Fibroblast of the aortic adventitia (primary cell): ENCODE measurements around the gene TMEM205. TPM values are rescaled to one million over a fixed set of nuclear protein-coding genes. Genes with fewer than 3 reads are reported as not detected.

ENCODE experiments used
- DNase-seq: peaks from one replicate; pipeline ENCODE4 v3.0.0-alpha.2; 2010; ENCODE audit warnings: low read depth
- H3K4me3 ChIP-seq: 2 replicates; pipeline ENCODE4 v1.5.1; 2011; ENCODE audit warnings: low read depth, mild to moderate bottlenecking, control low read depth, low read length, moderate library complexity
- CTCF ChIP-seq: IDR thresholded peaks from 2 replicates; pipeline ENCODE4 v1.5.1; 2011; ENCODE audit warnings: mild to moderate bottlenecking, low read length, control low read depth, inconsistent platforms; ENCODE audit not compliant: insufficient read depth
- total RNA-seq: library from RNA; depleted of rRNA; stranded (reverse); fragments of >200 nt; gene quantifications from 2 replicates; pipeline ENCODE4 v1.2.3, GENCODE V29; 2012; ENCODE audit warnings: low replicate concordance

Gene TMEM205
- total RNA-seq, 1 donor = 79.6 TPM

- DNase-seq = no peak
- TF ChIP-seq CTCF = no peak
Observed at GRCh38 chr19:11367528-11367927, 21.5 kb upstream of the TMEM205 start.

GRCh38 chr19:11365557-11366117 lies 19.6 kb upstream of the TMEM205 start:
- no peak overlapping the region for H3K4me3 ChIP-seq
- DNase-seq = no peak
- no peak for TF ChIP-seq CTCF

More at GRCh38 chr19:11367528-11367927, 21.5 kb upstream of the TMEM205 start:
- no peak overlapping the region for H3K4me3 ChIP-seq

GRCh38 chr19:11364935-11365334 lies 18.9 kb upstream of the TMEM205 start:
- DNase-seq = no peak
- no peak overlapping the region for H3K4me3 ChIP-seq
- no peak for TF ChIP-seq CTCF

GRCh38 chr19:11364296-11364904 lies 18.3 kb upstream of the TMEM205 start:
- no peak for TF ChIP-seq CTCF
- H3K4me3 ChIP-seq = no peak overlapping the region
- DNase-seq = no peak

- no peak for TF ChIP-seq CTCF
- H3K4me3 ChIP-seq = no peak overlapping the region
- DNase-seq = no peak
Observed at GRCh38 chr19:11363881-11364280, 17.8 kb upstream of the TMEM205 start.

- TF ChIP-seq CTCF = no peak
- no peak for DNase-seq
- H3K4me3 ChIP-seq = no peak overlapping the region
Observed at GRCh38 chr19:11361771-11362731, 16.0 kb upstream of the TMEM205 start.
